Glutamatergic neuron (in vitro differentiated cells): ENCODE data around the gene RREB1. TPM values are rescaled to one million over a fixed set of nuclear protein-coding genes. Genes with fewer than 3 reads are reported as not detected.

Experiments
- DNase-seq: peaks from one replicate; pipeline ENCODE4 v3.0.0; 2022
- H3K27ac Mint-ChIP-seq: one replicate; pipeline ENCODE4 v1.8.0; 2020; ENCODE audit warnings: mild to moderate bottlenecking, mixed read lengths, inconsistent platforms; ENCODE audit not compliant: unreplicated experiment
- H3K27me3 Mint-ChIP-seq: one replicate; pipeline ENCODE4 v1.8.0; 2020; ENCODE audit warnings: mild to moderate bottlenecking, moderate library complexity, mixed read lengths, inconsistent platforms; ENCODE audit not compliant: unreplicated experiment
- H3K36me3 Mint-ChIP-seq: one replicate; pipeline ENCODE4 v1.8.0; 2020; ENCODE audit warnings: mild to moderate bottlenecking, mixed read lengths, inconsistent platforms; ENCODE audit not compliant: unreplicated experiment
- H3K4me1 Mint-ChIP-seq: one replicate; pipeline ENCODE4 v1.8.0; 2020; ENCODE audit warnings: mild to moderate bottlenecking, low read depth, mixed read lengths, inconsistent platforms; ENCODE audit not compliant: unreplicated experiment
- H3K4me3 Mint-ChIP-seq: one replicate; pipeline ENCODE4 v1.8.0; 2020; ENCODE audit warnings: mild to moderate bottlenecking, mixed read lengths, inconsistent platforms; ENCODE audit not compliant: unreplicated experiment
- H3K9me3 Mint-ChIP-seq: one replicate; pipeline ENCODE4 v1.8.0; 2020; ENCODE audit warnings: mild to moderate bottlenecking, moderate library complexity, mixed read lengths, inconsistent platforms; ENCODE audit not compliant: unreplicated experiment
- total RNA-seq: library from RNA; stranded (reverse); fragmentation: NEBNext Ultra II Directional; extraction: Animal tissue kit (Norgen Biotek cat#: 25700); gene quantifications from one replicate; pipeline ENCODE4 v1.2.1, GENCODE V29; 2021; ENCODE audit not compliant: unreplicated experiment
- TF ChIP-seq, protein P1 (sequence below): fragments of 200-600 bp; sonication (generic); IDR thresholded peaks from one replicate; pipeline ENCODE4 v1.5.0; 2021; ENCODE audit not compliant: partially characterized antibody, unreplicated experiment

Gene RREB1
- total RNA-seq, 1 donor from 2014 or later = 3.4 TPM

DNA sequence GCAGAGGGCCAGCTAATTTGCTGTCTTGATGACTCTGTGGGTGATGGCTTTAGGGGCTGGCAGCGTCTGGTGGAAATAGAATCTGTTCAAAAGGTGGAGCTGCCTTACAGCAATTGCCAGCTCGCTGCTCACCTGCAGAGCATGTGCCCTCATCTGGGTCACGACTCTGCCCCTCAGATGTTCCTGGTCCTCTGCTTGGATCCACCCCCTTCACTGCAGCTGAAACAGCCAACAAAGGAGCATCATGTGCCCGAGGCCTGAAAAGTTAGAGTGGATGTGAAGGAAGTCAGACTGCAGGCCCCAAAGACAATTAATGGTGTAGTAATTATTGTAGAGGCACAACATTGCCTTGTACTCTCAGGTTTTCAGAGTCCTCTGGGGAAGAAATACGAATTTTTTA is 19.9 kb downstream of the RREB1 start:
- no peaks in the 10 kb centered on the region for H3K9me3 Mint-ChIP-seq
- no peak overlapping the region for H3K4me3 Mint-ChIP-seq

DNA sequence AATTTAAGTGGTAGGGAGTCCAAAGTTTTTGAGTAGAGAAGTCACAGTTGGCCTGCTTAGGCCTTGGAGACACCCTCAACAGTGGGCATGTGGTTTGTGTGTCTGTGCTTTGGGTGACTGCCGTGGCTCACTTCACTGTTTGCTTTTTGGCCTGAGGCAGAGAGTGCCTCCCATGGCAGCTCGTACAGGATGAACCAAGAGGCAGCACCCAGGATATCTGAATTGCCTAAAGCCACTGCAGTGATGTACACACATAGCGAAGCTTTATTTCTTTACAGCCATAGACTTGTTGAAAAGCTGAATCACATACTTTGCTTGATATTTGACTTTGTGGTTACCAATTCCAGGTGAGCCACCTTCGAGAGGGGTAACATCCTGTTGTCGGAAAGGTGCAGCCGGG is 21.6 kb downstream of the RREB1 start:
- Mint-ChIP-seq H3K4me1 (no peaks in the 10 kb centered on the region), H3K27me3 (peaks cover 4% of the 10 kb centered on the region), H3K36me3 (no peaks in the 10 kb centered on the region), H3K9me3 (no peaks in the 10 kb centered on the region), H3K27ac (no peak overlapping the region), H3K4me3 (no peak overlapping the region)
- DNase-seq = no peak
- TF ChIP-seq, protein P1, sequence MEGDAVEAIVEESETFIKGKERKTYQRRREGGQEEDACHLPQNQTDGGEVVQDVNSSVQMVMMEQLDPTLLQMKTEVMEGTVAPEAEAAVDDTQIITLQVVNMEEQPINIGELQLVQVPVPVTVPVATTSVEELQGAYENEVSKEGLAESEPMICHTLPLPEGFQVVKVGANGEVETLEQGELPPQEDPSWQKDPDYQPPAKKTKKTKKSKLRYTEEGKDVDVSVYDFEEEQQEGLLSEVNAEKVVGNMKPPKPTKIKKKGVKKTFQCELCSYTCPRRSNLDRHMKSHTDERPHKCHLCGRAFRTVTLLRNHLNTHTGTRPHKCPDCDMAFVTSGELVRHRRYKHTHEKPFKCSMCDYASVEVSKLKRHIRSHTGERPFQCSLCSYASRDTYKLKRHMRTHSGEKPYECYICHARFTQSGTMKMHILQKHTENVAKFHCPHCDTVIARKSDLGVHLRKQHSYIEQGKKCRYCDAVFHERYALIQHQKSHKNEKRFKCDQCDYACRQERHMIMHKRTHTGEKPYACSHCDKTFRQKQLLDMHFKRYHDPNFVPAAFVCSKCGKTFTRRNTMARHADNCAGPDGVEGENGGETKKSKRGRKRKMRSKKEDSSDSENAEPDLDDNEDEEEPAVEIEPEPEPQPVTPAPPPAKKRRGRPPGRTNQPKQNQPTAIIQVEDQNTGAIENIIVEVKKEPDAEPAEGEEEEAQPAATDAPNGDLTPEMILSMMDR = no peak

More for the DNA sequence above, 19.9 kb downstream of the RREB1 start:
- Mint-ChIP-seq H3K36me3 (no peaks in the 10 kb centered on the region), H3K27ac (no peak overlapping the region), H3K4me1 (no peaks in the 10 kb centered on the region), H3K27me3 (peaks cover 4% of the 10 kb centered on the region)
- TF ChIP-seq, protein P1 = no peak
- no peak for DNase-seq

DNA sequence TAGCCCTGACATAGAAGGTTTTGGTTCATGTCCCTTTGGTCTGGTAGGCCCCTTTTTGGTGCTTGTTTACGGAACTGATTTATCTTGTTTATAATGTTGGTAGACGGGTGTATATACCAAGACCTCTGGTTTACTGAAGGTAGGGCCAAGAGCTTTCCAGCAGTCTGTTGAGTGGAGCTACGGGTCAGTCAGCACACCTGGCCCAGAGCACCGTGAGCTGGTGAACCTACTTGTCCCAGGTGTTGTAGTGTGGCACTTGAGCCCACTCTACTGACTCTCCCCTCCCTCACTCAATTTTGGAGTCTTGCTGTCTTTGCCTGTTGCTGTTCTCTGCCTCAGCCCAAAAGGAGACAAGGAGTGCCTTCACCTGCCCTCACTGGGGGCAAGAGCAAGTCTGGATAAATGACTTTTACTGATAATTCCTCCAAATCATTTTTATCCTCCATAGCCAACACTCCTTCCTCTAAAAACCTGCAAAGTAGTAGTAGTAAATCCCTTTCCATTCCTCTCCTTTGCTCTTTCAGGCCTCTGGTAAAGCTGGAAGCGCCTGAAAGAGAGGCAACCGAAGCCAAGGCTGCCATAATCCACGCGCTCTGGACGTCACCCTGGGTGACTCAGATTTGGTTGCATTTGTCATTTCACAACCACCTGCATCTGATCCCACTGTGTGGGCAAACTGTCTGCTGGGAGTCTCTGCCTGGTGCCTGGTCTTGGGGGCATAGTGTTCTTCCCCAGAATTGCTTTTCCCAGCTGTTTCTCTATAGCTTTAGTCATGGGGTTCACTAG is 22.2 kb downstream of the RREB1 start:
- Mint-ChIP-seq H3K27ac (no peak overlapping the region), H3K4me1 (peaks cover 3% of the 10 kb centered on the region), H3K9me3 (no peaks in the 10 kb centered on the region), H3K36me3 (no peaks in the 10 kb centered on the region), H3K27me3 (peaks cover 4% of the 10 kb centered on the region), H3K4me3 (no peak overlapping the region)
- DNase-seq = no peak
- TF ChIP-seq, protein P1 = no peak

DNA sequence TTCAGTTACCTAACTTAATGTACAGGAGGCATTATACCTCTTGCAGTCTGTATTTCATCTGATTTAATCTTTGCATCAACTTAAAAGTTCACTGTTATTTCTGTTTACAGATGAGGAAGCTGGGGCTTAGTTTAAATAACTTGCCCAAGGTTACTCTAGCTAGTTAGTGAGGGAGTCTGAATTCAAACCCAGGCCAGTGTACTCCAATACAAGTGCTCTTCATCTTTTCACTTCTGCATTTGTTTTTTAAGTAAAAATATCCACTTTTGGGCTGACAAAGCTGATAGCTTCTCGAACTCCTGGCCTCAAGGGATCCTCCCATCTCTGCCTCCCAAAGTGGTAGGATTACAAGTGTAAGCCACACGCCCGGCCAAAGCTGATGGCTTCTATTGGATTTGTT is 23.6 kb downstream of the RREB1 start:
- TF ChIP-seq, protein P1 = no peak
- Mint-ChIP-seq H3K4me1 (peaks cover 6% of the 10 kb centered on the region), H3K4me3 (no peak overlapping the region), H3K27me3 (peaks cover 4% of the 10 kb centered on the region), H3K36me3 (no peaks in the 10 kb centered on the region), H3K27ac (no peak overlapping the region), H3K9me3 (no peaks in the 10 kb centered on the region)
- no peak for DNase-seq

DNA sequence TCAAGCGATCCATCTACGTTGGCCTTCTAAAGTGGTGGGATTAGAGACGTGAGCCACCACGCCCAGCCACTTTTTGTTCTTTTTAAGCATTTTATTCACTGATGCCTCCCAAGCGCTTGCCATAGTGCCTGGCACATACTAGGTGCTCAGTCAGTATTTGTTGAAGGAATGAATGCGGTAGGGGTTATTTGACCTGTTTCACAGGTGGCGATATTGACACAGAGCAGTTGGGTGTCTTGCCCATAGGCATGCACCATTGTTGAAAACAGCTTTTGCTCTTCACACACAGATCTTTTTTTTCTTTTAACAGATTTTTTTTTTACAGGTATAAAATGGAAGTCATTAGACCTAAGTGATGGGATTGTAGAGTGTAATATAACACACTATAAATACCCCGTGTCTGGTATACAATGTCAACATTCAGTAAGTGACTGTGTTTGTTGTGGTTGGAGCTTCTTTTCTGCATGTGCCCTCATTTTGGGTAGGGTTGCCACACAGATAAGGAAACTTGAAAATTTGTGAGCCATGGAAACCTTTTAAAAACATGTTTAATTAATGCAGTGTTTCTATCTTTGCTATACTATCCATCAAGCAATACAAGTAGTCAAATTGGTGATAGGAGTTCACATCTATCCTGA is 24.8 kb downstream of the RREB1 start:
- no peak overlapping the region for H3K4me3 Mint-ChIP-seq
- H3K4me1 Mint-ChIP-seq = peaks cover 12% of the 10 kb centered on the region
- peaks cover 2% of the 10 kb centered on the region for H3K27me3 Mint-ChIP-seq

More for the DNA sequence above, 24.8 kb downstream of the RREB1 start:
- no peak overlapping the region for H3K27ac Mint-ChIP-seq
- no peaks in the 10 kb centered on the region for H3K36me3 Mint-ChIP-seq
- TF ChIP-seq, protein P1 = no peak
- H3K9me3 Mint-ChIP-seq = no peaks in the 10 kb centered on the region
- no peak for DNase-seq
